GM12891 (cell line): Measurements from ENCODE around the gene CD99.

Source experiments
- PAX5 ChIP-seq: IDR thresholded peaks from 2 replicates; pipeline ENCODE4 v1.6.1; 2011; ENCODE audit warnings: low read length, moderate library complexity, mild to moderate bottlenecking; ENCODE audit not compliant: insufficient read depth, severe bottlenecking
- POLR2A ChIP-seq: IDR thresholded peaks from 2 replicates; pipeline ENCODE4 v1.6.1; 2011; ENCODE audit warnings: low read depth, low read length, control low read depth
- POLR2AphosphoS5 ChIP-seq: IDR thresholded peaks from 2 replicates; pipeline ENCODE4 v1.6.1; 2011; ENCODE audit warnings: low read depth, low read length, control low read depth
- SPI1 ChIP-seq: IDR thresholded peaks from 2 replicates; pipeline ENCODE4 v1.6.1; 2011; ENCODE audit warnings: low read depth, low read length, control low read depth
- TAF1 ChIP-seq: IDR thresholded peaks from 2 replicates; pipeline ENCODE4 v1.6.1; 2011; ENCODE audit warnings: low read depth, low read length, control low read depth

DNA sequence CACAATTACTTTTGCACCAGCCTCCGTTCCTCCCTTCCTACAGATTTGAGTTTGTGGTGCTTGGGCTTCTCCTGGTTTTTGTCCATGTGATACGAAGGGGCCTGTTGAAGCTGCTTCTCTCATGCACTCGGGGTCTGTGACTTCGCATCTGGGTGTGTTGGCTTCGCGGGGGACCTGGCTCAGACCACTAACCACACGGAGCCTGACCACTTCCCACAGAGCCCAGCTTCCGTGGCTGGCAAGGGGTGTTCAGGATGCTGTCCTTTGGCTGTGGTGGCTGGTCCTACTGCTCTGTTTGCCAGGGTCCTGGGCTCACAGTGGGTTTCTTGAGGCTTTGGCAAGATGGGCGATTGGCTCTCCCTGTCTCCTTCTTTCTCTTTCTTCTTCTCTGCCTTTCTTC lies 41.0 kb downstream of the CD99 start:
- no peak for TF ChIP-seq POLR2A
- no peak for TF ChIP-seq POLR2AphosphoS5
- no peak for TF ChIP-seq PAX5
- no peak for TF ChIP-seq TAF1
- no peak for TF ChIP-seq SPI1
